GM23248 (cell line): ENCODE results near the gene MRPS22.

Experiments used
- EZH2 ChIP-seq: fragments of 200-600 bp; sonication (generic); IDR thresholded peaks from 2 replicates; pipeline ENCODE4 v1.6.1; 2018; ENCODE audit warnings: antibody characterized with exemption, mild to moderate bottlenecking; ENCODE audit not compliant: insufficient read depth, poor library complexity, severe bottlenecking
- EZH2phosphoT487 ChIP-seq: fragments of 200-600 bp; sonication (generic); IDR thresholded peaks from 2 replicates; pipeline ENCODE4 v1.6.1; 2018; ENCODE audit warnings: antibody characterized with exemption, moderate library complexity, mild to moderate bottlenecking, low read depth; ENCODE audit not compliant: insufficient read depth

DNA sequence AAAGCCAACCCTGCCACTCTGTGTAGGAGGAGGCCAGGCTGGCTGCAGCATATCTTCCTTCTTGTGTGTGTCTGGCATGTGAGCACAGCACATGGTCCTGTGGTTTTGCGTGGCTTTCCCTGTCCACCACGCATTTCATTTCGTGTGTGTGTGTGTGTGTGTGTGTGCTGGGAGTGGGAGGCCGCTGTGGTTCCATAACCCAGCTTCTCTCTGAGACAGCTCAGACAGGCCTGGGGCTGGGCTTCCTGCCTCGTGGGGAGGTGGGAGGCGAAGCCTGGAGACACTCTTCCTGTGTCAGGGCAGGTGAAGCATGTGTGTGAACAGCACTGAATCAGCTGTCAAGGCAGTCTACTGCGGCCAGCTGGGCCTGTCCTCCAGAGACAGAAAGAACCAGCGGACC, 16.0 kb upstream of the MRPS22 start:
- TF ChIP-seq EZH2phosphoT487 (no peak), EZH2 (no peak)
